ENCODE data around the gene DCTN2.
A peak's percentile ranks its signal among the peaks of the same experiment; 100 is the strongest.
"Not testable (repeated sequence)": the region's sequence is repeated elsewhere in the genome, so short reads cannot be mapped to it uniquely, and the experiment has no call there.

The DCTN2 gene

GRCh38 chr12:57576613-57577160 is 29.7 kb upstream of the DCTN2 start:
- no peak for DNase-seq

- DNase-seq: no peak
Observed at GRCh38 chr12:57575771-57576612, 29.0 kb upstream of the DCTN2 start.

- DNase-seq: no peak
Observed at GRCh38 chr12:57574795-57575194, 27.8 kb upstream of the DCTN2 start.

GRCh38 chr12:57571926-57572762 is 25.2 kb upstream of the DCTN2 start:
- no peak for DNase-seq

GRCh38 chr12:57570438-57570837 is 23.4 kb upstream of the DCTN2 start:
- not testable (repeated sequence) for DNase-seq

GRCh38 chr12:57569858-57570257 is 22.9 kb upstream of the DCTN2 start:
- DNase-seq: no peak

GRCh38 chr12:57568838-57569237 is 21.8 kb upstream of the DCTN2 start:
- DNase-seq: no peak

- DNase-seq: no peak
Observed at GRCh38 chr12:57564178-57564740, 17.3 kb upstream of the DCTN2 start.

- DNase-seq: no peak
Observed at GRCh38 chr12:57563358-57563757, 16.4 kb upstream of the DCTN2 start.

- DNase-seq: not testable (repeated sequence)
Observed at GRCh38 chr12:57561117-57561516, 14.1 kb upstream of the DCTN2 start.

- no peak for DNase-seq
Observed at GRCh38 chr12:57560516-57560915, 13.5 kb upstream of the DCTN2 start.

- DNase-seq: no peak
Observed at GRCh38 chr12:57558864-57559263, 11.9 kb upstream of the DCTN2 start.

- no peak for DNase-seq
Observed at GRCh38 chr12:57554897-57555296, 7.9 kb upstream of the DCTN2 start.

- DNase-seq: no peak
Observed at GRCh38 chr12:57554453-57554852, 7.5 kb upstream of the DCTN2 start.

- DNase-seq: no peak
Observed at GRCh38 chr12:57553343-57554202, 6.6 kb upstream of the DCTN2 start.

GRCh38 chr12:57552835-57553313 is 5.9 kb upstream of the DCTN2 start:
- DNase-seq: no peak

- DNase-seq: no peak
Observed at GRCh38 chr12:57552306-57552651, 5.3 kb upstream of the DCTN2 start.

- DNase-seq: no peak
Observed at GRCh38 chr12:57551637-57552305, 4.8 kb upstream of the DCTN2 start.

GRCh38 chr12:57550641-57551549 is 3.9 kb upstream of the DCTN2 start:
- DNase-seq: no peak

- peak; percentile 62 for DNase-seq
Observed at GRCh38 chr12:57549909-57550640, 3.1 kb upstream of the DCTN2 start, which contains the start of gene KIF5A. Gene KIF5A, plus strand, starts transcription at chr12:57550044. Its CDS starts 228 bp downstream, at chr12:57550272.

All from stimulated activated CD4-positive, alpha-beta T cell treated with anti-CD3 and anti-CD28 coated beads, Interleukin-4, amount 100 ng/mL, for 1 hour (primary cell).